HK-2 (cell line): Measurements from ENCODE around the gene CXADR.
A peak's percentile ranks its signal among the peaks of the same experiment; 100 is the strongest.
"Not testable (repeated sequence)": the region's sequence is repeated elsewhere in the genome, so short reads cannot be mapped to it uniquely, and the experiment has no call there.

Source experiments
- DNase-seq: peaks from one replicate; pipeline ENCODE4 v3.0.0-alpha.2; 2018; ENCODE audit not compliant: unreplicated experiment

Gene CXADR

GRCh38 chr21:17512253-17513213, at the start of gene CXADR:
CXADR (plus strand) TSS chr21:17513043; CDS start chr21:17513130, 87 bp downstream.
- peak; percentile 75 for DNase-seq

- DNase-seq: peak; percentile 14
These were observed 46.7 kb upstream of the CXADR start for GRCh38 chr21:17466166-17466565.

- no peak for DNase-seq
These were observed 45.5 kb upstream of the CXADR start for GRCh38 chr21:17467392-17467791.

DNA sequence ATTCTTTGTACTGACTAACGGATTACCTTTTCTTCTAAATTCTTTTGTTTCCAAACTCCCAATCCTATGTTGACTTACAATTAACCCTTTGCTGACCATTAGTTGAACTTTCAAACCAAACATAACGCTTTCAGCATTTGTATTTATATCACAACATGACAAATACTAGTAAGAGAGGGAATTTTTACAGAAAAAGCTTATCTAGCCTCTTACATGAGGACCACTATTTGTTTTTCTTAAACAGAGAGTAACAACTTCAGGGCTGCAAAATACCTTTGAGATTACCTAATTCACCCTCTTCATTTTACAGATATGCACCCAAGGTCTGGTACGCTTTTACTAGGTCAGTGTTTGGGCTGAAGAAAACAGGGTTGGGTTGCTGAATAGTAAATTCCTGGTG, 45.0 kb upstream of the CXADR start:
- no peak for DNase-seq

DNA sequence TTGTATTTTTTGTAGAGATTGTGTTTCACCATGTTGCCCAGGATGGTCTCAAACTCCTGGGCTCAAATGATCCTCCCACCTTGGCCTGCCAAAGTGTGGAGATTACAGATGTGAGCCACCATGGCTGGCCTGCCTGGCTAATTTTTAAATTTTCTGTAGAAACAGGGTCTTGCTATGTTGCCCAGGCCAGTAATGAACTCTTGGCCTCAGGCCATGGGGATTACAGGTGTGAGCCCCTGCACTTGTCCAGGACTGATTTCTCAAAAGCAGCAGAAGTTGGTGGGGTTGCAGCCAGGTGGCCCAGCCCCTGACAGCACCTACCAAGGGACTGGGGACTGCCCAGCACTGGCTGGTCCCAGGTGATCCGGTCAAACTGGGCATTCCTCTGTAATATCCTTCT, 44.1 kb upstream of the CXADR start:
- DNase-seq: no peak

DNA sequence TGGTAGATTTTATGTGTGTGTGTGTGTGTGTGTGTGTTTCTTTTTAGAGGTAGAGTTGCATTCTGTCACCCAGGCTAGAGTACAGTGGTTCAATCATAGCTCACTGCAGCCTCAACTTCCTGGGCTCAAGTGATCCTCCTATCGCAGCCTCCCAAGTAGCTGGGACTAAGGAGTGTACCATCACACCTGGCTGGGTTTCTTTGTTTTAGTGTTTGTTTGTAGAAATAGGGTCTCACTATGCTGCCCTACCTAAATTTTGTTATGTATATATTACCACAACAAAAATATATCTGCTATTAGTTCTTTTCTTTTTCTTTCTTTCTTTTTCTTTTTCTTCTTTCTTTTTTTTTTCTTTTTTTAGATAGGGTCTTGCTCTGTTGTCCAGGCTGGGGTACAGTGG, 43.1 kb upstream of the CXADR start:
- DNase-seq: no peak

DNA sequence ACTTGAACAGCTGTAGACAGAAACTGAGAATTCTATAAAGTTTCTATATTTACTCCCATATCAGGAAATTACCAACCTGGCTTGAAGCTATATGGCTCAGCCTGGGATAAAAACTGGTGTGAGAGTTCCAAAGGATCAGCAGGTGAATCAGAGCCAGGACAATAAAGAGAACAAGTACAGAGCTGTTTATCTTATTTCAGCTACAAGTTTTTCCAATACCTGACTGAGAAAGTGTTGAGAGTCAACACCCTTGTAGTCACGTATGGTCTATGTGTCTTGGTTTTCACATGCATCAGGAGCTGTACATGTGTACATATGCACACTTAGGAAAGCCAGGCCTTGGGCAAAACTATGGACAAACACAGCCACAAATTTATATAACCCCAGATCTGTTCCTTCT, 40.7 kb upstream of the CXADR start:
- DNase-seq: no peak

DNA sequence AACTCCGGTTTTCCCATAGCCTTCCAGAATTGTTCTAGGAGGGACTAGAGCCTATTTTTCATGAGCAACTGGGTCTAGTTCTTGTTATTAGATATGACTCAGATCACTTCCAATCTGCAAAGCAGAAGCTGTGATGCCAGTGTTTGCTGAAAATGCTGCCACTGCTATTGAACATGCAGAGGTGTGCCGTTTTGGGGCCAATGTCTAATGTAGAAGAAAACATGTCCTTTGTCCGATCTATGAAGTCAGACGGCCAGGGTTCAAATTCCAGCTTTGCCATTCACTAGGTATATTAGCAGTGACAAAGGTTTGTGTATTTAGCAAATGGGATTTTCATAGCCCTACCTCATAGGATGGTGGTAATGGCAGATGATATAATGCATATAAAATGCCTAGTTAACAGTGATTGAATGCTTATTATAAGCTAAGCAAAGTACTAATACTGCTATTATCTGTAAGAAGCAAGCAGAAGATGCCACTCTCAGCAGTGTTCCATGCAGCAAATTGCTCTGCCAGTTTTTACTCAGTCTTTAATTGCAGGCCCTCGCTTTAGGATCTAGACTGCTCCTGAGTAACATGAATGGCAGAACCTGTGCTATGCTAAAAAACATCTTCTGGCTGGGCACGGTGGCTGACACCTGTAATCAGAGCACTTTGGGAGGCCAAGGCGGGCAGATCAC, 40.1 kb upstream of the CXADR start:
- DNase-seq: no peak

DNA sequence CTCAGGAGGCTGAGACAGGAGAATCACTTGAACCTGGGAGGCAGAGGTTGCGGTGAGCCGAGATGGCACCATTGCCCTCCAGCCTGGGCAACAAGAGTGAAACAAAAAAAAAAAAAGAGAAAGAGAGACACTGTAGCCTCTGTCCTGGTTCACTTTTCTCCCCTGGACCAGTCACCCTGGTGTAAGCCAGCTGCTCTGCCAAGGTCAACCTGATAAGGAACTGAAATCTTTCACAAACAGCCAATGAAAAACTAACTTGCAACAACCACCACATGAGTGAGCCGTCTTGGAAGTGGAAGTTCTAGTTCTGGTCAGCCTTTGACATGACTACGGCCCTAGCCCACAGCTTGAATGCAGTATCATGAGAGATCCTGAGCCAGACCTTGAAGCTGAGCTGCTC, 36.8 kb upstream of the CXADR start:
- DNase-seq: no peak

DNA sequence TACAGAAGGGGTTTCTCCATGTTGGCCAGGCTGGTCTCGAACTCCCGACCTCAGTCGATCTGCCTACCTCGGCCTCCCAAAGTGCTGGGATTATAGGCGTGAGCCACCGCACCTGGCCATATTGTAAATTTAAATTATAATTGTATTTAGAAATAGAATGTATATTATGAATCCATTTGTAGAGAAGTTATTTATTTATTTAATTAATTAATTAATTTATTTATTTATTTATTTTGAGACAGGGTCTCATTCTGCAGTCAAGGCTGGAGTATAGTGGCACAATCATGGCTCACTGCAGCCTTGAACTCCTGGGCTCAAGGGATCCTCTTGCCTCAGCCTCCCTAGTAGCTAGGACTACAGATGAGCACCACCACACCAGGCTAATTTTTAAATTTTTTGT, 34.7 kb upstream of the CXADR start:
- DNase-seq: not testable (repeated sequence)

GRCh38 chr21:17479606-17480005, 33.2 kb upstream of the CXADR start:
- DNase-seq: no peak

DNA sequence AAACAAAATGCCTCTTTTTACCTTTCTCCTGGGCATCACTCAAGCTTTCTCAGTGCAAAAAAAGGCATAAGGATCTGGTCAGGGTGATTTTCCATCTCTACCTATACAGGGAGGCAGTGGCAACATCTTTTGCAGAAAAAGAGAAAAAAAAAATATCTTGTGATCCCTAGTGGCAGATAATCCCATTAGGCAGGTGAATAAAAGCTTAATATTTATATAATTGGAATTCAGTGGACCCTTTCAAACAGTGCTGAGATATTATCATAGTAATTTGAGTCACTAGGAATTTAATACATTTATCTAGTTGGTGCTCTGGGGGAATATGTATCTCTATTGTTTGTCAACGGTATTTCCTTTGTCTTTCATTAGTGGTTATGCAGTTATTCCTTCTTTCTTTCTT, 29.9 kb upstream of the CXADR start:
- no peak for DNase-seq

GRCh38 chr21:17488620-17489019, 24.2 kb upstream of the CXADR start:
- no peak for DNase-seq

GRCh38 chr21:17489565-17489964, 23.3 kb upstream of the CXADR start:
- DNase-seq: not testable (repeated sequence)

DNA sequence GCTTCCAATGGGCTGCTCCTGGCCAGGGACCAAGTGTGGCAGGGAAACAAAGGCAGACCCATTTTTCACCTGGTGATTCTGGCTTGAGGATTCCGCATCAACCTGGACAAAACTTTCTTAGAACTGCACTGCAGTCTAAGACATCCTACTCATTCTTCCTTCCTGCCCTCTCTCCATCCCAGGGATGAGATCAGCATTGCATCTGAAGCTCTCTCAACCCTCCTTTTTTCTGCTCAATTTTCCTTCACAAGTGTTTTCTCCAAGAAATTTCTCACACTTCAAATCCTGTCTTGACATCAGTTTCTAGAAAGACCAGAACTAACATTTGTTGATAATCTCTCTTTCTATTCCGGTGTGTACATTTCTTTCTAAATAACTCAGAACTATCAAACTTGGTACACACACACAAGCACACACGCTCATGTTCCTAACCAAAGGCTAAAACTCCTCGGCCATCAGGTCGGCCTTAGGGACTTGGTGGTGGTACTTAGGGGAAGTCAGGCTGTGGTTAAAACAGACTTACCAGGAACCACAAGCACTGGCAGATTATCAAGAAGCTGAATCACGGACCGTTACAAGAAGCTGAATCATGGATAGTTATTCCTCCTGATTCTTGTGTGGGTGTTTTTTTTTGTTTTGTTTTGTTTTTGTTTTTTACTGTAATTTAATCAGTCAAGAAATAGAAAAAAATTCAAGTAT, 21.0 kb upstream of the CXADR start:
- DNase-seq: peak; percentile 43

DNA sequence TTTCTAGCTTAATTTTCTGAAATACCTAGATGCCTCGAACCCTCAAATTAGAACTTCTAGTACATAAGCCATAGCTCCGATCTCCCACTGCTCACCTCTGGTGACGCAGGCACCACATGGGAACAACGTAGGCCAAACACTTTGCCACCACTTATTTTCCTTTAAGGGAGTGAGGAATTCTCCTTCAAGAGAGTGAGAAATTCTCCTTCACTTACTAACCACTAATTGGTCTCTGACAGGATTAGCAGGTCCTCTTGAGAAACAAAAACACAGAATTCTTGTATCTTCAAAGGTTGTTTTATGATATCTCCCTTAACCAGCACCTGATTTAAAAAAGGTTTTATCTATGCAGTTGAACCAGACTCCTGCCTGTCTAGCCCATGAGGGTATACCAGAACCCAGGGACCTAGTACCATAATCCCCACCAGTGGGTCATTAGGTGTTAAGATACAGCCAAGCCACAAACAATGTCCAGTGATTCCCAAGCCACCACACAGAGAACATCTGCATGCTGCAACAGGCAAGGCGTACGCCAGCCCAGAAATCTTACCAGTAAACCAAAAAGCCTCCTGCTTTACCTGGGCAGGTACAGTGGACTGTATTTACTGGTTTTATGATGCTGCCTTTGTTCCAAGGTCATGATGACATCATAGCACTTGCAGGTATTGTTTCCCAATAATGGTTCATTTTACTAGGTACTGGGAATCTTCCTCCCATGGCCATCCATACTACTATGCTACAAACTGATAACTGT, 20.3 kb upstream of the CXADR start:
- peak; percentile 11 for DNase-seq

DNA sequence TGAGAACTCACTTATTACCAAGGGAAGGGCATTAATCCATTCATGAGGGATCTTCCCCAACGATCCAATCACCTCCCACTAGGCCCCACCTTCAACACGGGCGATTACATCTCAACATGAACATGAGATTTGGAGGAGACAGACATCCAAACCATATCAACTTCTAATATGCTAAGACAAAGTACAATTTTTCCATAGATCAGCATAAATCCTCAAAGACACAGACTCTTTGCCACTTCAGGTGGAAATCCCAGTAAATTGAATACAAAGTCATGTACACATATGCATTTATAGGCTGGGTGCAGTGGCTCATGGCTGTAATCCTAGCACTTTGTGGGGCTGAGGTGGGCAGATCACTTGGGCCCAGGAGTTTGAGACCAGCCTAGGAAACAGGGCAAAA, 18.8 kb upstream of the CXADR start:
- DNase-seq: no peak

GRCh38 chr21:17495680-17496079, 17.2 kb upstream of the CXADR start:
- DNase-seq: no peak

DNA sequence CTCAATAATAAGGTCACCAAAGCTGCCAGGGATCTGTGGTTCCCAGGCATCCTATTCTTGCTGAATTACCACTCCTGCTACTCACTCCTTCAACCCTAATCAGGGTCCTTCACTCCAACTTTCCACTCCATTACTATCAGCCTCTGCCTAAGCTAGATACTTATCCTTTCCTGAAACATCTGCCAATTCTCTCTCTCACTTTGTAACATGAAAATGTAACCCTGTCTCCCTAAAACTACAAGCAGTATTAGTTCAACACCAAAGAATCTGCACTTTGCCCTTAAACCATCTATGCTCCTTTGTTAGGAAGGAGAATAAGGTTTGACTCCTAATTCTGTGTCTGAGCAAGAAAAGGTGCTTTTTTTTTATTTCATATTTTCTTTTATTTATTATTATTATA, 15.5 kb upstream of the CXADR start:
- DNase-seq: no peak

DNA sequence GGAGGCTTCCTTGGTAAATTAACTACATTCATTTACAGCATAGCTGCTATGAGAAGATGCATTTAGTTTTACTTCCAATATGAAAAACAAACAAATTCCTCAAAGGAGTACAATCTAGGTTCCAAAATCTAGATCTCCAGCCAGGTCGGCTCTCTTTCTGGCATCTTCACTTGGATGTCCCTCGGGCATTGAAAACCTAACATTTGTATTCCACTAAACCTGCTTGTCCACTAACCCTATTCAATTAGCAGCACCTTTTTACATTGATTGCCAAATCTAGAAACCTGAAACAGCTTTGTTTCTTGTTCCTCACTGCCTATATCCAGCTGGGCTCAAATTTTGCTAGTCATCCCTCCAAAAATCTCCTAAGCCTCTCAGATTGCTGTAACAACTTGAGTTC, 14.3 kb upstream of the CXADR start:
- no peak for DNase-seq

GRCh38 chr21:17501107-17502006, 11.5 kb upstream of the CXADR start:
- DNase-seq: no peak
